Activated gamma-delta T cell (primary cell): ENCODE results near the gene SERPINB5.

Experiments used
- DNase-seq: peaks from one replicate; lab custom pipeline; 2025; lab: John Stamatoyannopoulos, UW

Gene SERPINB5

DNA sequence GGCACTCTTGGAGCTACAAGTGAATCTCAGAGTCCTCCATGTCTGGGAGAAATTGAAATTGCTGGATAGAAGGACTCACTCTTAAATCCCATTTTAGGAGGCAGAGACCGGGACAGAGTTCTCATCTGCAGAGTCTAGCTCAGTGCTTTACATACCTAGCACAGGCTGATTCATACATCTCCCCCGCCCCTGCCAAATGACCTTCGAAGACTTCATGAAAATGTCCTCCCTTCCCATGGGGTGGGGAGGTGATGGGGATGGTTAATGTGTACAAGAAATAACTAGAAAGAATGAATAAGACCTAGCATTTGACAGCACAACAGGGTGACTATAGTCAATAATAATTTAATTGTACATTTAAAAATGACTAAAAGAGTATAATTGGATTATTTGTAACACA, 8.2 kb upstream of the SERPINB5 start:
- no peak for DNase-seq

- no peak for DNase-seq
Observed at GRCh38 chr18:63470751-63471150, 6.0 kb upstream of the SERPINB5 start.

DNA sequence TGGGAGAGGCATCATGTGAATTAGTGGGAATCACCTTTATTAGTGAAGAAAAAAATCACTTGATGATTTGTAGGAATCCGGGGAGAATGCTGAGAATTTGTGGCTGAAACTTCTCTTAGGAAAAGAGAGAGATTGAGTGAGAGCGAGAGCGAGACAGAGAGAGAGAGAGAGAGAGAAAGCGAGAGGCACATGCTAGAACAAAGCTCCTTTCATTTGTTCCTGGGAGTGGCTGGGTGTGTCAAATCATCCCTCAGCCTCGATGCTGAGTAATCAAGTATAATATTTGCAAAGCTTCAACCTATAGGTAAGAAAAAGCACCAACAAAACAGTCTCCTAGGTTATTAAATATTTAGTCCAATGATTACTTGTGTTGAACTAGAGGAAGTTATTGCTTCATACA, 4.4 kb upstream of the SERPINB5 start:
- no peak for DNase-seq

DNA sequence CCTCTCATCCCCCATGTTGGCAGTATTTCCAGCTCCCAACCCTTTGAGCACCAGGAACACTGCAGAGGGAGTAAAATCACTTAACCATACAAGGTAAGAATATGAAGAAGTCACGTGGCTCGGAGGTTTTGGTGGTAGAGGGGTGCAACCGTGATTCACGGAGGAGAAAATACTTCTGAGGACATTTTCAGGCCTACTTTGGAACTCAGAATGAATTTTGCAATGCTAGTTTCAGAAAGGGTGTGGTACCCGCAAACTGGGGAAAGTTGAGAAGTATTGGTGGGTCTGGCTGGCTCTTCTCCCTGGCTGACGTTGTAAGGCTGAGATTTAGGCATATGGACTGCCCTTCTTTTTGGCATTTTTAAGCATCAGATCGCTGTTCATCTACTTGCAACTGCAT, 442 bp downstream of the SERPINB5 start:
- no peak for DNase-seq

GRCh38 chr18:63477968-63478367, 1.2 kb downstream of the SERPINB5 start:
- DNase-seq = no peak

- DNase-seq = no peak
Observed at GRCh38 chr18:63479826-63480225, 3.1 kb downstream of the SERPINB5 start.

DNA sequence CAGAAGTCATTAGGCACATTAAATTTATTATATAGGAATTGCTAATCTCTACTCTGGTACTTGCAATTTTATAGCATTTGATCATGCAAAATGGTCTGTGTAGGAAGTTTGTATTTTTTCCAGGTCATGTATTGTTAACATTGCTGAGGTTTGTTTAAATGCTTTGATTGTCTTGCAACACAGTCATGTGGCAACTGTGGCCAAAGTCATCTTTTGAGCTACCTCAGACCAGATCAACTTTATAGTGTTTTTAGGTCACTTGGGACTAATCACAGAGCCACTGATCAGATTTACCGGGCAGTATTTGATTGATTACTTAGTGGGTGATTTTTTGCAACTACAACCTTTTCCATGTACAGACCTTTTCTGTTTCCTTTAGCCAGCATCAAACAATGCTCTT, 3.7 kb downstream of the SERPINB5 start:
- no peak for DNase-seq

DNA sequence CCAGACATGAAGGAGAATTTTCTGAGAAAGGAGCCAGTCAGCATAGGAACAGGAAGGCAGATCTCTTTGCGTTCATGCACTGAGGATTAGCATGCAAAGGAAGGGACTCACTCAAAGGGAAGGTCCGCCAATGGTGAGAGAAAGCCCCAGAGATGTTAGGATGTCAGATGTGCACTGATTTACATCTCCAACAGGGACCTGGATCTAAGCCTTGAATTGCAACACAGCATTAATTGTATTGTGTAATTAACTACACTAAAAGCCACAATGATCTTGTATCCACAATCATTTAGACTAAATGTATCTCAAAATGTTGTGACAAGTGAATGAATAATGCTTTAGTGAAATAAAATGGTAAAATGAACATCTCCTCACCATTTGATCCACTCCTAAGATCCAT, 4.2 kb downstream of the SERPINB5 start:
- DNase-seq = no peak

GRCh38 chr18:63487676-63488075, 10.9 kb downstream of the SERPINB5 start:
- DNase-seq = no peak

- no peak for DNase-seq
Observed at GRCh38 chr18:63488160-63488559, 11.4 kb downstream of the SERPINB5 start.

- DNase-seq = no peak
Observed at GRCh38 chr18:63492851-63493250, 16.1 kb downstream of the SERPINB5 start.

DNA sequence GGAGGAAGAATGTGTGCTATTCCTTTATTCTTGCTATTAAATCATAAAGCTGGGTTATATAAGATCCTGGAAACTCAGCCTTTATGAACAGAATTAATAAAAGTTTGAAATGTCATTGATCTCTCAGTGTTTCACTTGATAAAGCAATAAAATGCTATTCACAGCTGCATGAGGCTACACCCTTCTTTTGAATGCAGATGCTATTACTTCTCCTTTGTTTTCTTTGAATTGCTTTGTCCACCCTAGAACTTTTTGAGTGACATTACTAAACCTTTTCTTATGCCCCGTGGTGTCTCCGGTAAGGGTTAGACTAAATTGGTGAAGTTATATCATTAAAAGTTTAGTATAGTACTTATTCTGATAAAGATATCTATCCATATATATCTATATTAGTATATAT, 18.9 kb downstream of the SERPINB5 start:
- no peak for DNase-seq

- no peak for DNase-seq
Observed at GRCh38 chr18:63505566-63506335, 29.0 kb downstream of the SERPINB5 start.

- no peak for DNase-seq
Observed at GRCh38 chr18:63506336-63506646, 29.5 kb downstream of the SERPINB5 start.

- DNase-seq = no peak
Observed at GRCh38 chr18:63508596-63508995, 31.8 kb downstream of the SERPINB5 start.

GRCh38 chr18:63511285-63511684, 34.5 kb downstream of the SERPINB5 start:
- DNase-seq = no peak

DNA sequence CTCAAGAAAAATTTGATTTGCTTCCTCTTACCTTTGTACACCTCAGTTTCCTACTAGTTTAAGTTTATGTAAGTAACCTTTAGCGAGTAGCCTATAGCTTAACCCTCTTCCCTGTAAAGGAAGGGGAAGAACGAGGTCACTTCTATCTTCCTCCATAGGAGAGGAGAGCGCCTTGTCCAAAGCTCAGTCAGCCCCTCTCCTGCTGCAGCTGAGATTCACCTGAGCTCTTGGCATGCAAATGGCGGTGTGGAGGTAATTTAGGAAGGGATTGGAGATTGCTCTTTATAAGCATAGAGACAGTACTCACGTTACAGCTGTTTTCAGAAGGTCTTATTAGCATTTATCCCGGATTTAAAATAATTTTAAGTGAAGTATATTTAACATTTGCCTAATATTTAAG, 37.6 kb downstream of the SERPINB5 start:
- no peak for DNase-seq

GRCh38 chr18:63514888-63515678, 38.3 kb downstream of the SERPINB5 start:
- no peak for DNase-seq

DNA sequence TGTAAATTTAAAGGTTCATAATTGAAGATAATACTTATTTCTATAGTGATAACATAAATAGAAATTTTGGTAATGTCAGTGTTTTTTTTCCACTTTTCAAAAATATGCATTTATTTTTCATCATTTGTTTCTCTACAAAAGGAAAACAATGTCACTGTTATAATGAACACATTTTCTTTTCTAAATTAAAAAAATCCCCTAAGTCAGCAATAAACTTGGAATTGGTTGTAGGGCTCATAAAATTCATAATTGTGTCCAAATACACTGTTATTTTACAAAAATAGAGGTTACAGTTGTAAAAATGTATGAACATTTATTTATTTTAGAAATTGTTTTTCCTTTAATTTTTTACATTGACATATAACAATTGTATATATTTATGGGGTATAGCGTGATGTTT, 39.0 kb downstream of the SERPINB5 start:
- no peak for DNase-seq

DNA sequence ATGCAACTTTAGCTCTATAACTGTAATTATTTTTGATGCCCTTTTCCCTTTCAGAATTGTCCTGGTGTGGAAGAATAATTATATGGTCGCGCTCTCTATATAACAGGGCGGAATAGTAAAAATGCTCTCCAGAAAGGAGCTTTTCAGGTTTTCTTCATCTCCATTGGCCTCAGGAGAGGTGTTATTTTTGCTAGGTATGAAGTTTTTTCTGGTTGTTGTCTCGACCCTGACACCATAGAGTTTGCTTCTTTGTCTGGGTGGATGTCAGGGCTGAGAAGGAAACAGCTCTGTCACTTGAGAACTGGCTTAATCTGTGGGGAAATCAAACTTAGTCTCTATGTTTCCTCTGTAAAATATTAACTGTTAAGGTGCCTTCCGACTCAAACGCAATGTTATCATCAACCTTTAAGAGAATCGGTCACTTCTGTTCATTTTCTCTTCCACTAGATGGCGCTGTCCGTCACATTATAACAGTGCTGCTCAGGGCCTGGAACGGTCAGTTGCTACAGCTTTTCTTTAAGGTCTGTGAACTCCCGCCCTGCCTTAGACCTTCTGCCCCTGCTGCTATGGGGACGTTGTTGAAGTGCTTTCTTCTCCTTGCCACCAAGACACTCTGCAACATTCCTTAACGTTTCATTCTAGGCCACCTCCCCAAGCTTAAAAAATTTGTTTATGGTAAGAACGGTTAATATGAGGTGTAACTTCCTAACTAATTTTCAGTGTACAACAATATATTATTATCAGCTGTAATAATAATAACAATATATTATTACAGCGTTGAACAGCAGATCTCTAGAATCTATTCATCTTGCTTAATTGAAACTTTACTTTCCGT, 41.6 kb downstream of the SERPINB5 start:
- no peak for DNase-seq

DNA sequence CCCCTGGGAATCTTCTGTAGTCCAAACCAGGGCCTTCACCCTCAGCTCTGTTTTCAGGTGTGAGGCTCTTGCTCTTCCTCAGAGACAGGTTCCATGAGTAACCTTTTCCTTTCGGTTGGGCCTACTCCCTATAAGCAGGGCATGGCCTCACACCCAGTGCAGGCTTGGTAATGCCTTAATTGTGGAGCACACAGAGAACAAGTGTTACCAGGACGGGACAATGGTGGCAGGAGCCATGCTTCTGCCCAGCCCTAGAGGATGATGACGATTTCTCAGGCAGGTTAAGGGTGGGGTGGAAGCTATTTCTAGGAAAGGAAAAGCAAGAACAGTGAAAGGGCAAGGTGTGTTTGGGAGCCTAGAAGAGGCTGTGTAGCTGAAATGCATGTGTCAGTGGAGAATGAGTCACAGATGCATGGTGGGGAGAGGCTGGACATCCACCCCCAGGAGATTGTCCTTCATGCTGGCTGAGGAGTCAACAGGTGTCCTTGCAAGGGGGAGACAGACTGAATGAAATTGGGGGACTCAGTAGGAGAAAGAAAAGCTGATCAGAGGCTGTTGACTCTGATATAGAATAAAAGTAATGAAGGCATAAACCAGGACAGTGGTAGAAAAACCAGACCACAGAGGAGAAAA, 43.4 kb downstream of the SERPINB5 start:
- DNase-seq = no peak

- DNase-seq = no peak
Observed at GRCh38 chr18:63523660-63524059, 46.9 kb downstream of the SERPINB5 start.
